ENCODE measurements around the gene ZNF398.

Gene ZNF398

GRCh38 chr7:149196151-149196704 is 49.0 kb downstream of the ZNF398 start:
- no peak for DNase-seq

- no peak for DNase-seq
These were observed 49.5 kb downstream of the ZNF398 start for GRCh38 chr7:149196705-149197171.

- DNase-seq: no peak
These were observed 50.4 kb downstream of the ZNF398 start for GRCh38 chr7:149197675-149198074.

- no peak for DNase-seq
These were observed 51.0 kb downstream of the ZNF398 start for GRCh38 chr7:149198161-149198816.

GRCh38 chr7:149199234-149199995 is 52.2 kb downstream of the ZNF398 start:
- no peak for DNase-seq

GRCh38 chr7:149202831-149203231 is 55.6 kb downstream of the ZNF398 start:
- DNase-seq: no peak

GRCh38 chr7:149205690-149206381 is 58.6 kb downstream of the ZNF398 start:
- DNase-seq: no peak

GRCh38 chr7:149207324-149208035 is 60.2 kb downstream of the ZNF398 start:
- DNase-seq: no peak

- DNase-seq: peak; percentile 43
These were observed 62.4 kb downstream of the ZNF398 start for GRCh38 chr7:149209518-149210269.

- no peak for DNase-seq
These were observed 63.3 kb downstream of the ZNF398 start for GRCh38 chr7:149210551-149210950.

GRCh38 chr7:149214020-149214720 is 66.9 kb downstream of the ZNF398 start:
- DNase-seq: no peak

- no peak for DNase-seq
These were observed 69.1 kb downstream of the ZNF398 start for GRCh38 chr7:149216402-149216801.

GRCh38 chr7:149217570-149217969 is 70.3 kb downstream of the ZNF398 start:
- DNase-seq: no peak

- DNase-seq: peak; percentile 38
These were observed 71.5 kb downstream of the ZNF398 start for GRCh38 chr7:149218469-149219420.

GRCh38 chr7:149220534-149220933 is 73.3 kb downstream of the ZNF398 start:
- peak; percentile 71 for DNase-seq

- no peak for DNase-seq
These were observed 75.9 kb downstream of the ZNF398 start for GRCh38 chr7:149223176-149223575.

- no peak for DNase-seq
These were observed 76.5 kb downstream of the ZNF398 start for GRCh38 chr7:149223761-149224160.

GRCh38 chr7:149224352-149224751 is 77.1 kb downstream of the ZNF398 start:
- no peak for DNase-seq

GRCh38 chr7:149225106-149225505 is 77.9 kb downstream of the ZNF398 start:
- no peak for DNase-seq

GRCh38 chr7:149225656-149226055 is 78.4 kb downstream of the ZNF398 start:
- DNase-seq: no peak
